D721Med (cell line): ENCODE results near the gene PLIN5.

ENCODE experiments used
- DNase-seq: peaks from one replicate; pipeline ENCODE4 v3.0.0; 2011; ENCODE audit warnings: low spot score; ENCODE audit not compliant: insufficient read length
- FAIRE-seq: peaks from 2 replicates; lab custom pipeline; 2011; peaks lifted over from hg19 to GRCh38; lab: Jason Lieb, UNC
- CTCF ChIP-seq: IDR thresholded peaks from 2 replicates; pipeline ENCODE4 v1.5.1; 2012; ENCODE audit warnings: mild to moderate bottlenecking, control low read depth; ENCODE audit not compliant: insufficient read depth; ENCODE audit errors: missing control alignments

PLIN5 gene

GRCh38 chr19:4553775-4554174 lies 18.8 kb upstream of the PLIN5 start:
- no peak for DNase-seq
- TF ChIP-seq CTCF = no peak
- no peak for FAIRE-seq

GRCh38 chr19:4553092-4553695 lies 18.2 kb upstream of the PLIN5 start:
- TF ChIP-seq CTCF = no peak
- FAIRE-seq (no peak), DNase-seq (no peak)

- TF ChIP-seq CTCF = no peak
- no peak for FAIRE-seq
- no peak for DNase-seq
These were observed 17.4 kb upstream of the PLIN5 start for GRCh38 chr19:4552525-4552819.

- no peak for TF ChIP-seq CTCF
- no peak for DNase-seq
- no peak for FAIRE-seq
These were observed 15.5 kb upstream of the PLIN5 start for GRCh38 chr19:4550479-4551050.

- no peak for DNase-seq
- TF ChIP-seq CTCF = no peak
- no peak for FAIRE-seq
These were observed 15.0 kb upstream of the PLIN5 start for GRCh38 chr19:4550018-4550417.

- FAIRE-seq = no peak
- TF ChIP-seq CTCF = no peak
- no peak for DNase-seq
These were observed 13.2 kb upstream of the PLIN5 start for GRCh38 chr19:4548238-4548584.
